IPS-15b (cell line): ENCODE measurements around the gene STEAP2.

Experiments
- H3K27me3 ChIP-seq: one replicate; pipeline ENCODE4 v1.6.1; 2013; ENCODE audit warnings: low read length; ENCODE audit not compliant: control insufficient read depth, insufficient read depth
- H3K36me3 ChIP-seq: one replicate; pipeline ENCODE4 v1.6.1; 2013; ENCODE audit warnings: low read length; ENCODE audit not compliant: control insufficient read depth, insufficient read depth
- H3K4me1 ChIP-seq: one replicate; pipeline ENCODE4 v1.6.1; 2013; ENCODE audit warnings: mild to moderate bottlenecking, low read length; ENCODE audit not compliant: control insufficient read depth, insufficient read depth
- H3K4me3 ChIP-seq: one replicate; pipeline ENCODE4 v1.5.1; 2013; ENCODE audit warnings: low read depth, low read length
- H3K9ac ChIP-seq: one replicate; pipeline ENCODE4 v1.6.1; 2013; ENCODE audit warnings: low read depth, mild to moderate bottlenecking, low read length
- H3K9me3 ChIP-seq: one replicate; pipeline ENCODE4 v1.6.1; 2013; ENCODE audit warnings: mild to moderate bottlenecking, low read length; ENCODE audit not compliant: control insufficient read depth, insufficient read depth

Gene STEAP2

GRCh38 chr7:90256778-90257177, 45.2 kb downstream of the STEAP2 start:
- no peaks in the 10 kb centered on the region for H3K4me1 ChIP-seq
- H3K36me3 ChIP-seq = no peaks in the 10 kb centered on the region
- H3K4me3 ChIP-seq = no peak overlapping the region
- H3K9ac ChIP-seq = no peak overlapping the region
- H3K9me3 ChIP-seq = no peaks in the 10 kb centered on the region
- no peaks in the 10 kb centered on the region for H3K27me3 ChIP-seq

DNA sequence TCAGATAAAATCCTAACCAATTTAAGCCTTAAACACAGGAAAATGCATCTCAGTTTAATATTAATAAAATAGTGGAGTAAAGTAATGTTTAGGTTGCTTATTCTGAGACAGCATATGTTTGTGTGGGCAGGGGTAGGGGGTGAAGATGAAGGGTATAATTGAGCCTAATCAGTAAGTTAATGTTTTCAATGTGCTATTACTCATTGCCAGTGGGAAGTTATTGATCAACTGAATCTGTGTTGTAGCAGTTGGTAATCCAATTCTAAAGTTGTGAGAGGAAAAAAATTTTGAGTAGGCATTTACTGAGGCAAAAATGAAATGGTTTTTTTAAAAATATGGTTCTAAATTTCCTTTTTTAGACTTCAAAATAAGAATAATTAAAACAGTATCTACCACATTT, 49.9 kb downstream of the STEAP2 start:
- no peaks in the 10 kb centered on the region for H3K9me3 ChIP-seq
- H3K36me3 ChIP-seq = no peaks in the 10 kb centered on the region
- H3K9ac ChIP-seq = no peak overlapping the region
- H3K27me3 ChIP-seq = no peaks in the 10 kb centered on the region
- H3K4me3 ChIP-seq = no peak overlapping the region
- H3K4me1 ChIP-seq = no peaks in the 10 kb centered on the region

DNA sequence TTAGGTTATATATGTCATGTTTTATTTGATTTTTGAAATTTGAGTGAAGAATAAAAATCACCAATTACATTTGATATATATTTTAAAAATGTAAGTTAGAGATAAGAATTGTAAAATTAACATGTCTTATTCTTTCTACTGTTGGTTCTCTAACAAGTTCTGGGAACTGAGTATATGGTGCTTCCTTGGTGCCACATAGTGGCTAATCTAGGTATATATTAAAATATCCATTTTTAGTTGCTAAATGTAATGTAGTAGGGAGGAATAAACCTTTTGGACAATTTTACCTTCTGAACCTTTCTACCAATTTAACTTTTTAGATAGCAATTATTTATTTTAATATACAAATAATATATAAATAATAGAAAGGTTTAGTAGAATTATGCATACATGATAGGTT, 50.9 kb downstream of the STEAP2 start:
- H3K9me3 ChIP-seq = no peaks in the 10 kb centered on the region
- H3K36me3 ChIP-seq = no peaks in the 10 kb centered on the region
- H3K4me1 ChIP-seq = no peaks in the 10 kb centered on the region
- H3K4me3 ChIP-seq = no peak overlapping the region
- H3K27me3 ChIP-seq = no peaks in the 10 kb centered on the region
- H3K9ac ChIP-seq = no peak overlapping the region

- no peaks in the 10 kb centered on the region for H3K36me3 ChIP-seq
- no peaks in the 10 kb centered on the region for H3K4me1 ChIP-seq
- H3K9ac ChIP-seq = no peak overlapping the region
- no peaks in the 10 kb centered on the region for H3K27me3 ChIP-seq
- no peak overlapping the region for H3K4me3 ChIP-seq
- no peaks in the 10 kb centered on the region for H3K9me3 ChIP-seq
These were observed 55.3 kb downstream of the STEAP2 start for GRCh38 chr7:90266808-90267207.

DNA sequence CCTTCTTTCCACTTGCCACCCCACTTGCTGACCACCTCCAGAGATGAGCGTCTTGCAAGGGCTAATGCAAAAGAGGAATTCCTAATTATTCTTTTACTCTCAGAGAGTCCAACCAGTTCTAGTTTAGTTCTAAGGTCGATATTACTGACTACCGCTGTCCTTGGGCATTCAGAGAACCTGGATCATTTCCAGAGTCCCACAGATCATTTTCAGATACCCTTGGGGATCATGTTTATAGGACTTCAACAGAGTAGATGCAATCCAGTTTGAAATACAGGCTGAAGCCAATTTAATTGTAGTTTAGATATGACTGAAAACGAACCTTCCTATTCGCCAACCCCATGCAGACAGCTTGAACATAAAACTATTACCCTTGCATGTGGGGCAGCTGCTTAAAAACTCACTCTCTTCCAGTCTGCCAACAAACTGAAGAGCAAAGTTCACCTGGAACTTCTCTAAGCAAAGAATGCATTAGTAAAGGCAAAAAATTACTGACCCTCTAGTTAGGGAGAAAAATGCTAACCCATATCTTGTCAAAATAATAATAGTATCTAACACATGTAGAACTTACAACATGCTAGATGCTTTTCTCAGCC, 55.8 kb downstream of the STEAP2 start:
- no peaks in the 10 kb centered on the region for H3K27me3 ChIP-seq
- no peaks in the 10 kb centered on the region for H3K9me3 ChIP-seq
- no peak overlapping the region for H3K9ac ChIP-seq
- H3K36me3 ChIP-seq = no peaks in the 10 kb centered on the region
- H3K4me3 ChIP-seq = no peak overlapping the region
- no peaks in the 10 kb centered on the region for H3K4me1 ChIP-seq

GRCh38 chr7:90269163-90269562, 57.6 kb downstream of the STEAP2 start:
- no peak overlapping the region for H3K9ac ChIP-seq
- no peaks in the 10 kb centered on the region for H3K9me3 ChIP-seq
- H3K4me3 ChIP-seq = no peak overlapping the region
- H3K4me1 ChIP-seq = no peaks in the 10 kb centered on the region
- no peaks in the 10 kb centered on the region for H3K27me3 ChIP-seq
- no peaks in the 10 kb centered on the region for H3K36me3 ChIP-seq

GRCh38 chr7:90270431-90271178, 59.1 kb downstream of the STEAP2 start:
- Histone ChIP-seq H3K9ac (no peak overlapping the region), H3K36me3 (no peaks in the 10 kb centered on the region), H3K9me3 (no peaks in the 10 kb centered on the region), H3K4me1 (no peaks in the 10 kb centered on the region), H3K27me3 (no peaks in the 10 kb centered on the region), H3K4me3 (no peak overlapping the region)

DNA sequence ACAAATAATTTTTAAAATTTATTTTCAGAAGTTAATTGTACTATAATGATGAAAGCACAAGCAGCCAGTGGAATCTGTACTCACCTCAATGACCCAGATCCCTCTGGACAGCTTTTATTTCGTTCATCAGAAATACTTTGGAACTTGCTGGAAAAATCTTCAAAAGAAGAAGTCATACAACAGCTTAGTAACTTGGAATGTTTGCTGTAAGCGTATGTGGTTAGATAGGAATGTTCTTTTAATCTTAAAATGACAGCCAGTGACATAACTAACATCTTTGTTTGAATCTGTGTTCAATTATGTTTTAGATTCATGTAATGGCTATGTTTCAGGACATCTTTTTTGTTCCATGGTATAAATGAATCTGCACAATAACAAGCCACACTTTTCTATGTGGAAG, 60.2 kb downstream of the STEAP2 start:
- H3K4me3 ChIP-seq = no peak overlapping the region
- no peaks in the 10 kb centered on the region for H3K36me3 ChIP-seq
- no peak overlapping the region for H3K9ac ChIP-seq
- H3K9me3 ChIP-seq = no peaks in the 10 kb centered on the region
- H3K27me3 ChIP-seq = no peaks in the 10 kb centered on the region
- no peaks in the 10 kb centered on the region for H3K4me1 ChIP-seq

DNA sequence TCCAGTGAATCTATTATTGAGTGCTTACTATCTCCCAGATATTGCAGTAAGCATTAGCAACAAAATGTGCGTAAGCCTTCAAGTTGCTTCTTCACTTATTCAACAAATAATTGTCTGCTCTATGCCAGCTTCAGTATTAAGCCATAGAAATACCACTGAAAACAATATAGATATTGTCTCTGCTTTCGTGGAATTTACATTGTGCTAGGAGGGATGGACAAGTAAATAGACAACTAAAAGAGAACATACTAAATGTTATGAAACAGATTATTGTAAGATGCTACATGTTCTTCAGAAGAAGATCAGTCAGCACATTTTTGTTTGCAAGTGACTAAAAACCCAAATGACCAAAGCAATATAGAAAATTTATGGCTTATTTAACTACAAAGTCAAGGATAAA, 60.7 kb downstream of the STEAP2 start:
- Histone ChIP-seq H3K27me3 (no peaks in the 10 kb centered on the region), H3K36me3 (no peaks in the 10 kb centered on the region)

DNA sequence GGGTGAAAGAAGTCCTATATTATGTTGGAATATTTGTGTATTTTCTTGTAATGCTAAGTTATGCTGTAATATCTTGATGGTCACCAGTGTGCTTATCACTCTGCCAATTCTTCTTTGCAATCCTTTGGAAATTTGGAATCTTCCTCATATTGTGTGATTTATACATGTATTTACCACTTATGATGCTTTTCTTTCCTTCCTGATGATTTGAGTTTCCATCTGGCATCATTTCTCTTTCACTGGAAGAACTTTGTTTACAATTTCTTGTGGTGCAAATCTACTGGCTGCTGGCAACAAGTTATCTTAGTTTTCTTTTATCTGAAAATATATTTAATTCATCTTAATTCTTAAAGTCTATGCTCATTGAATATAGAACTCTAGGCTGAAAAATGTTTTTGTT, 62.6 kb downstream of the STEAP2 start:
- Histone ChIP-seq H3K9ac (no peak overlapping the region), H3K9me3 (no peaks in the 10 kb centered on the region), H3K27me3 (no peaks in the 10 kb centered on the region), H3K4me1 (no peaks in the 10 kb centered on the region), H3K4me3 (no peak overlapping the region), H3K36me3 (no peaks in the 10 kb centered on the region)

More for the DNA sequence above, 60.7 kb downstream of the STEAP2 start:
- no peak overlapping the region for H3K9ac ChIP-seq
- no peak overlapping the region for H3K4me3 ChIP-seq
- H3K4me1 ChIP-seq = no peaks in the 10 kb centered on the region
- no peaks in the 10 kb centered on the region for H3K9me3 ChIP-seq

- Histone ChIP-seq H3K4me3 (no peak overlapping the region), H3K4me1 (no peaks in the 10 kb centered on the region), H3K36me3 (no peaks in the 10 kb centered on the region), H3K27me3 (no peaks in the 10 kb centered on the region), H3K9me3 (no peaks in the 10 kb centered on the region), H3K9ac (no peak overlapping the region)
These were observed 64.6 kb downstream of the STEAP2 start for GRCh38 chr7:90276033-90276728.
